SKM-1 treated with dmso at 0.1 percent for 144 hours (cell line): ENCODE measurements around the gene SNRNP35.
"Not testable (repeated sequence)": the region's sequence is repeated elsewhere in the genome, so short reads cannot be mapped to it uniquely, and the experiment has no call there.

Experiments
- DNase-seq: peaks from one replicate; lab custom pipeline; 2025; ENCODE audit not compliant: unreplicated experiment; lab: John Stamatoyannopoulos, UW

Gene SNRNP35, protein sequence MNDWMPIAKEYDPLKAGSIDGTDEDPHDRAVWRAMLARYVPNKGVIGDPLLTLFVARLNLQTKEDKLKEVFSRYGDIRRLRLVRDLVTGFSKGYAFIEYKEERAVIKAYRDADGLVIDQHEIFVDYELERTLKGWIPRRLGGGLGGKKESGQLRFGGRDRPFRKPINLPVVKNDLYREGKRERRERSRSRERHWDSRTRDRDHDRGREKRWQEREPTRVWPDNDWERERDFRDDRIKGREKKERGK

DNA sequence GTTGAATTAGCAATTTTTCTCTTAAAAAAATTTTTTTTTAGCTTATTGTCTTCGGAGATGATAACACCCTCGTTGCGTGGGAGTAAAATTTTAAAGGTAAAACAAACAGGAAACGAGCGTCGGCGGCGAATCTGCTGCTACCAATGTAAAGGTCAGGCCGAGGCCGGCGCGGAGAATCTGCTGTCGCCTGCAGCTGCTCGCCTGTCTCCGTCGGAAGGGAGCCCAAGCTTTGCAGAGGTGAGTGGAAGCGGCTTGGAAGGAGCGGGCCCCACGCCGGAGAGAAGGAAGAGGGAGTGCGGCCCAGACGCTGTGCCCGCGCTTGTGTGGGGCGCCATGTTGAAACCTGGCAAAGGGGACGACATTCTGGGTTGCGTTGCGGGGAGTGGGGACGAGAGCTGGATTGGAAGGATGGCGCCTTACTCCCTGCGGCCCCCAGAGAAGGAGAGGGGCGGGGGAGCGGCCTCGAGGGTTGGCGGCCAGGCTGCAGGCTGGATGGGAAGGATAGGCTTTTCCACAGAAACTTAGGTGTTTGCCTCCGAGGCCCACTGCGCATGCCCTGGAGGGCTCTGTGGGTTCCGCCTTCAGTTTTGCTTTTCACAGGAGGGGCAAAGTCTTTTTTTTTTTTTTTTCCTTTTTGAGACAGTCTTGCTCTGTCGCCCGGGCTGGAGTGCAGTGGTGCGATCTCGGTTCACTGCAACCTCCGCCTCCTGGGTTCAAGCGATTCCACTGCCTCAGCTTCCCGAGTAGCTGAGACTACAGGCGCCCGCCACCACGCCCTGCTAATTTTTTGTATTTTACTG is at the start of gene SNRNP35:
Gene SNRNP35, plus strand, starts transcription at position 160 of the 800 bp plus-strand sequence. CDS start 7,402 bp downstream, outside the sequence.
- peak; percentile 31 for DNase-seq

DNA sequence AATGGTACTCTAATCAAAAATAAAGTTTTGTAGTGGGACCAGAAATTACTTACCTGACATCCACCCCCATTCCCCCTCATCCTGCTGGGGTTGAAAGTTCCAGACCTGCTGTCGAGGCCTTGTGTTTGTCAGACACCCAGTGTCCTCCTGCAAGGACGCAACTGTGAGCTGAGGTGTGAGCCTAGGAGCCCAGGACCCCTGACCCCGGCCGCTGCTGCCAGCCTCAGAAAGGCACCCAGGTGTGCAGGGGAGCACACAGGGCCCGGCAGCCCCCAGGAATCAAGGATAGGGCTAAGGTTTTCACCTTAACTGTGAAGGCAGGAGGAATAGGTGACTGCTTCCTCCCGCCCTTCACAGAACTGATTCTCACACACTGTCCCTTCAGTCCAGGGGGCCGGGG is 49.3 kb upstream of the SNRNP35 start:
- not testable (repeated sequence) for DNase-seq

DNA sequence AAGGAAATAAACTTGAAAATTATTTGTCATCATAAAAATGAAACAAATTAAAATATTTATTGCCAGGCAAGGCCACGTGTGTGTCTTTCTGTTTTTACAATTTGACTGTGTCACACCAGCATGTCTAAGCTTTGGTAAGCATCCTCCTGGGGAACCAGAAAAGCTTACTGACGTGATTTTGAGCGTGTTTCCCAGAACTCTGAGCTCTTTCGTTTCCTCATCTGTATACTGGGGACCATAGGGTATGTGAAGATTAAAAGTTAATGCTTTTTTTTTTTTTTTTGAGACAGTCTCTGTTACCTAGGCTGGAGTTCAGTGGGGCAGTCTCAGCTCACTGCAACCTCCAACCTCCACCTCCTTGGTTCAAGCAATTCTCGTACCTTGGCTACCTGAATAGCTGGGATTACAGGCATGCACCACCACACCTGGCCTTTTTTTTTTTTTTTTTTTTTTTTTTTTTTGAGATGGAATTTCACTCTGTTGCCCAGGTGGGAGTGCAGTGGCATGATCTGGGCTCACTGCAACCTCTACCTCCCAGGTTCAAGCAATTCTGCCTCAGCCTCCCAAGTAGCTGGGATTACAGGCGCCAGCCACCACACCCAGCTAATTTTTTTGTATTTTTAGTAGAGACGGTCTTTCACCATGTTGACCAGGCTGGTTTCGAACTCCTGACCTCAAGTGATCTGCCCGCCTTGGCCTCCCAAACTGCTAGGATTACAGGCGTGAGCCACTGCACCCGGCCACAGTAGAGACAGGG is 48.5 kb upstream of the SNRNP35 start:
- not testable (repeated sequence) for DNase-seq

DNA sequence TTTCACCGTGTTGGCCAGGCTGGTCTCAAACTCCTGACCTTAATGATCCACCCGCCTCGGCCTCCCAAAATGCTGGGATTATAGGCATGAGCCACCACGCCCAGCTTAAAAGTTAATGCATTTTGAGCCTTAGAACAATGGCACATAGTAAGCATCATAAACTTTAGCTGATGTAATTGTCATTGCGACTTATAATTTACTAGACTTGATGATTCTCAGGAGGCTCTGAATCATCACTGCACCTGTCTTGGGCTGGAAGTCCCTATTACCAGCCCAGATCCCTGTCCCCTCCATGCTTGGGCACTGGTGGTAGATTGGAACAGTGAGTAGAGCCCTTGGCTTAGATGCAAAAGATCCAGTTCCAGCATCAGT is 47.9 kb upstream of the SNRNP35 start:
- no peak for DNase-seq

DNA sequence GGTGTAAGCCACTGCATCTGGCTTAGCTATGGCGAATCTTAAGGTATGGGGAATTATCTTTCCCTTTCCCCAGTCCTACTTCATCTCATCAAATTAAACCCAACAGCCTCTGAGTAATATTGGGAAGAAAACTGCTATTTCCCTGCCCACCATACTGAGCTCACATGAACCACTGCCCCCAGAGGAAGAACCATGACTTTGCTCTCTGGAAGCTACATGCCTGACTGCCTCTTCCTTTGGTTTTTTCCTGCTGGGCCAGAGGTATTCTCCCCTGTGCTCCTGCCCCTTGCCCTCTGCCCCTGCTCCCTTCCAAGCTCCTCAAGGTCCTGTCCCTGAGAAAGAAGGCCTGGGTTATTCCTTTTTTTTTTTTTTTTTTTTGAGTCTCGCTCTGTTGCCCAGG is 36.6 kb upstream of the SNRNP35 start:
- DNase-seq, result no peak

DNA sequence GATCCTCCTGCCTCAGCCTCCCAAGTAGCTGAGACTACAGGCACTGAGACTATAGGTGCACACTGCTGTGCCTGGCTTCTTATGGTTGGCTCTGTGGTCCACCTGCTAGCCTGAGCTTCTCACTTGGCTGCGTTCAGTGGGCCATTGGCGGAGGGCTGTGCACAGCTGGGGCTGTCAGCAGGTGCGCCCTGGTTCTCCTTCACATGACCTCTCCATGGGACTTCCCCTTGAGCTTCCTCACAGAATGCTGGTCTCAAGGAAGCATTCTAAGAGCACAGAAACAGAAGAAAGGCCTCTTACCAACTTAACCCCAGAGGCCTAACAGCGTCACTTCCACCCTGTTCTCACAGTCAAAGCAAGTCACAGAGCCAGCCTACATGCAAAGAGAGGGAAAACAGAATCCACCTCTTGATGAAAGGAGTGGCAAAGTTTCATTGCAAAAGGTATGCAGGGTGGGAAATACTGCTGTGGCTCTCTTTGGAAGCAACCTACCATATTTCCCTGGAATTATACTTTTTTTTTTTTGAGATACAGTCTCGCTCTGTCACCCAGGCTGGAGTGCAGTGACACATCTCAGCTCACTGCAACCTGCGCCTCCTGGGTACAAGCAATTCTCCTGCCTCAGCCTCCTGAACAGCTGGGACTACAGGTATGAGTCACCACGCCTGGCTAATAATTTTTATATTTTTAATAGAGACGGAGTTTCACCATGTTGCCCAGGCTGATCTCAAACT is 30.7 kb upstream of the SNRNP35 start:
- DNase-seq, result no peak

DNA sequence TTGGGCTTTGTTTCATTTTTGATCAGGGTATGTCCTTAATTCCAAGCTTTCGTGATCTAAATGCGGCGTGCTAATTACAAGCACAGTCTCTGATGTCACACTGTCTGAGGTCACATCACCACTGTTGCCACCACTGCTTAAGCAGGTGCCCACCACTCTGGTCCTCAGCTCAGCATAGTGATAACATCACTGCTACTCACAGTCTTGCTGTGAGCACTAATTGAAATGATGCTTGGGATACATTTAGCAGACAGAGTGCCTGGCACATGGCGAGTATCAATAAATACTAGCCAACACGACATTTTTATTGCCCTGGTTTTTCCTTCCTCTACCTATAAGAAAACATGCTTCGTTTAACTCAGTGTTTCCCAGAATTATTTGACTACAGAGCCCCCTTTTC is 29.3 kb upstream of the SNRNP35 start:
- DNase-seq, result no peak

DNA sequence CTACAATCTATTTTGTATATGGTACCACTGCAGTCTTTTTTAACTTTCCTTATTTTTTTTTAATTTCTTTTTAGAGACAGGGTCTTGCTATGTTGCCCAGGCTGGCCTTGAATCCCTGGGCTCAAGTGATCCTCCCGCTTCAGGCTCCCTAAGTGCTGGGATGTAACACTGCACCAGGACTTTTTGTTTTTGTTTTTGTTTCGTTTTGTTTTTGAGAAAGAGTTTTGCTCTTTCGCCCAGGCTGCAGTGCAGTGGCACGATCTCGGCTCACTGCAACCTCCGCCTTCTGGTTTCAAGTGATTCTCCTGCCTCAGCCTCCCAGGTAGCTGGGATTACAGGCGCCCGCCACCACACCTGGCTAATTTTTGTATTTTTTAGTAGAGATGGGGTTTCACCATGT is 28.8 kb upstream of the SNRNP35 start:
- DNase-seq, result not testable (repeated sequence)

DNA sequence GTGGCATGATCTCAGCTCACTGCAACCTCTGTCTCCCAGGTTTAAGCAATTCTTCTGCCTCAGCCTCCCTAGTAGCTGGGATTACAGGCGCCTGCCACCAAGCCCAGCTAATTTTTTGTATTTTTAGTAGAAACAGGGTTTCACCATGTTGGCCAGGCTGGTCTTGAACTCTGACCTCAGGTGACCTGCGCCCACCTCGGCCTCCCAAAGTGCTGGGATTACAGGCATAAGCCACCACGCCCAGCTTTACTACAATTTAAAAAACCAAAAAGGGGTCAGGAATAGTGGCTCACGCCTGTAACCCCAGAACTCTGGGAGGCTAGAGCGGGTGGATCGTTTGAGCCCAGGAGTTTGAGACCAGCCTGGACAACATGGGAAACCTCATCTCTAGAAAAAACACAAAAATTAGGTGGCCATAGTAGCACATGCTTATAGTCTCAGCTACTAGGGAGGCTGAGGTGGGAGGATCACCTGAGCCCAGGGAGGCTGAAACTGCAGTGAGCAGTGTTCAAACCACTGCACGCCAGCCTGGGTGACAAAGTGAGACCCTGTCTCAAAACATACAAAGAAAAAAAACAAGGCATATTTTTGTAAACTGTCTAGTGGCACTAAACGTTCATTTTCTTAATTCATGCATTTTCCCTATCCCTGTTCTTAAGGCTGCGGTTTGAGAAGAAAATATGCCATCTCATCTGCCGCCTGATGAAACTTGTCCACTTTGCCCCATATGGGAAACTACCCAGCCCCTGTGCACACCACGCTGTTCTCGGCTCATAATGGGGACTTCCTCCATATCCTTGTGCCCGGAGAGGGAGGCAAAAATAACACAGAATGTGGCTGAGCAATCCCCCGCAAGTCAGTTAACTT is 25.8 kb upstream of the SNRNP35 start:
- peak; percentile 32 for DNase-seq

DNA sequence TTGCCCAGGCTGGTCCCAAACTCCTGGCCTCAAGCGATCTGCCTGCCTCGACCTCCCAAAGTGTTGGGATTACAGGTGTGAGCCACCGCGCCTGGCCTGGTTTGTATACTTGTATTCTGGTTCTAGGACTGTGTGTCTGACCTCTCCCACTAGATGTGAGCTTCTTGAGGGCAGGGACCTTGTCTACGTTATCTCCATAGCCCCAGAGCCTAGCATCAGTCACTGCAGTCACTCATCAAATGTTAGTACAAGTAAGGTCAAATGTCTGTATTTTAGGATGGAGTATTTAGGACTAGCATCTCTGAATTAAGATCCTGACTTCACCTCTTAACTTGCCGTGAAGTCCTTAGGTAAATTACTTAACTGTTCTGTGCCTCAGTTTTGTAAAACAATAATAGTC is 24.3 kb upstream of the SNRNP35 start:
- DNase-seq, result no peak

DNA sequence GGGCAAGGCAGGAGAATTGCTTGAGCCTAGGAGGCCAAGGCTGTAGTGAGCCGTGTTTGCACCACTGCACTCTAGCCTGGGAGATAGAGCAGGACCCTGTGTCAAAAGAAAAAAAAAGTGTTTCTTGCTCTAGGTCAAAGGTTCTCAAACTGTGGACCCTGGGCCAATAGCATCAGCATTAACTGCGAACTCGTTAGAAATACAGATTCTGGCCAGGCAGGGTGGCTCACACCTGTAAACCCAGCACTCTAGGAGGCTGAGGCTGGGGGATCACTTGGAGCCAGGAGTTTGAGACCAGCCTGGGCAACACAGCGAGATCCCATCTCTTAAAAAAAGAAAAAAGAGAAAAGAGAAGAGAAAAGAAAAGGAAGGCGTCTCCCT is 22.3 kb upstream of the SNRNP35 start:
- no peak for DNase-seq

DNA sequence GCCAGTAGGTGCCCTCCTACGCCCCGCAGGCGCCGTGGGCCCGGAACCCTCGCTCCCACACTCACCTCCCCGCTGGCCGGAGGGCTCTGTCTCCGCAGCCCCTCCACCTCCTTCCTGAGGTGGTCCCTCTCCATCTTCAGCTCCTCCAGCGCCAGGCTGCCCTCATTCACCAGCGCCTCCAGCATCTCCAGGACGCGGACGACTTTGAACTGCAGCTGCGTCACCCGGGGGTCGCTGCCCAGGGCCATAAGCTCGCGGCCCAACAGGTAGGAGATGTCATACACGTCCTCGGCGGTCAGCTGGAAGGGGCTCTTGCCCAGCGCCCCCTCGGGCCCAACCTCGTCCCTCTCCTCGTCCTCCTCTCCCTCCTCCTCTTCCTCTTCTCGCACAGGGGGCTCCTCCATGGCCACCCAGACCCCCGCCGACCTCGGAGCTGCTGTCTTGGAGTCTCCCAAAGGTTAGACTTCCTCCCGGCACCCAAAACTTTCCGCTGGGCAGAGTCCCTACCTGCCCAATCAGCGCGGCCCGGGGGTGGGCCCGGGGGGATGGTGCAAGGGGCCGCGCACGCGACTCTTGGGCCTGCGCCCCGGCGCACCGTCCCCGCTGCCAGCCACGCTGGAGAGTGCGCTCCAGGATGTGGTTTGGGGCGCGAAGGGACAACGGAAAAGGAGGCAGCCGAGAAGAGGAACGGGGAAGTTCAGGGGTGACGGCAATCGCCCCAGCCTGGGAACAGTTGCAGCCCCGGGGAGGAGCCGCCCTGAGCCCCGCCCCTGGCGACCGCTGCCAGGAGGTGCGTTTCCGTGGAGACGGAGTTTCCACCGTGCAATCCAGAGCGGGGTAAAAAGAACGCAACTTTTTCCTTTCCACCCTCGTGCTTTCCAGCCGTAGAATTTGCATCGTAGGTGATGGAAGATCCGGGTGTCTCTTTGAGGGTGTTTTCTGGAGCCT is 21.6 kb upstream of the SNRNP35 start, which contains the start of gene RILPL2:
Gene RILPL2, minus strand, starts transcription at position 668 of the 948 bp plus-strand sequence. Its CDS starts 264 bp downstream, at position 404.
- DNase-seq, result peak; percentile 80

DNA sequence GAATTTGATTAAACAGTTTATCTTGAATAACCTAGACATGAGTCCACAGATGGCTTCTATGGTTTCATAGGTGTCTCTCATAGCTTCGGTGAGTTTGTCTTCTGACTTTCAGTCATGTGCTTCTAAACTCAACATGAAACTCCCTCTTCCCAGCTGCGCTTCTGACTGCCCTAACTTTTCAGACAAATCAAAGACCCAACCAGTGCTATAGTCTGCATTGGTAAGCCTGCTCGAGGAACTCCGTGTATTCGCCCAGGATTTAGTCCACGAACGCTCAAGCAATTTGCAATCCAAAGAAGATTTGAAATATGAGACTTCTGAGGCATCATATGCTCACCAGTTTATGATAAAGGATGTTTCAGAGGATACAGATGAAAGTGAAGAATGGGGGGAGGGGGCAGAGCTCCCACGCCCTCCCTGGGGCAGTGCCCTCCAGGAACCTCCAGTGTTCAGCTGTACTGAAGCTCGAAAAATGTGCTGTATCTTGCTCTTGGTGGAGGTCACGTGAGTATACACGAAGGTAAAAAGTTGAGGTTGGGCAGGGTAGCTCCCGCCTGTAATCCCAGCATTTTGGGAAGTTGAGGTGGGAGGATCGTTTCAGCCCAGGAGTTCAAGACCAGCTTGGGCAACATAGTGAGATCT is 16.3 kb upstream of the SNRNP35 start:
- no peak for DNase-seq

DNA sequence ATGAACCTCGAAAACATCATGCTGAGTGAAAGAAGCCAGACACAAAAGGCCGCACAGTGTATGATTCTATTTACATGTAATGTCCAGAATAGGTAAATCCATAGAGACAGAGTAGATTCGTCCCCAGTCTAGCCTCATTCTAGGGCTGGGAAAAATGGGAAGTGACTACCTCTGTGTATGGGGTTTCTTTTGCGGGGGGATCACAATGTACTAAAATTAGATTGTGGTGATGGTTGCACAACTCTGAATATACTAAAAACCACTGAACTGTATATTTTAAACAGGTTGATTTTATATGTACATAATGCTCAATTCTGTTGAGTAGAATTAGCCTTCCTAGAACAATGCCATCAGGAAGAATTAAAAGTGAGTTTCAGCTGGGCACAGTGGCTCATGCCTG is 15.2 kb upstream of the SNRNP35 start:
- DNase-seq, result peak; percentile 24

DNA sequence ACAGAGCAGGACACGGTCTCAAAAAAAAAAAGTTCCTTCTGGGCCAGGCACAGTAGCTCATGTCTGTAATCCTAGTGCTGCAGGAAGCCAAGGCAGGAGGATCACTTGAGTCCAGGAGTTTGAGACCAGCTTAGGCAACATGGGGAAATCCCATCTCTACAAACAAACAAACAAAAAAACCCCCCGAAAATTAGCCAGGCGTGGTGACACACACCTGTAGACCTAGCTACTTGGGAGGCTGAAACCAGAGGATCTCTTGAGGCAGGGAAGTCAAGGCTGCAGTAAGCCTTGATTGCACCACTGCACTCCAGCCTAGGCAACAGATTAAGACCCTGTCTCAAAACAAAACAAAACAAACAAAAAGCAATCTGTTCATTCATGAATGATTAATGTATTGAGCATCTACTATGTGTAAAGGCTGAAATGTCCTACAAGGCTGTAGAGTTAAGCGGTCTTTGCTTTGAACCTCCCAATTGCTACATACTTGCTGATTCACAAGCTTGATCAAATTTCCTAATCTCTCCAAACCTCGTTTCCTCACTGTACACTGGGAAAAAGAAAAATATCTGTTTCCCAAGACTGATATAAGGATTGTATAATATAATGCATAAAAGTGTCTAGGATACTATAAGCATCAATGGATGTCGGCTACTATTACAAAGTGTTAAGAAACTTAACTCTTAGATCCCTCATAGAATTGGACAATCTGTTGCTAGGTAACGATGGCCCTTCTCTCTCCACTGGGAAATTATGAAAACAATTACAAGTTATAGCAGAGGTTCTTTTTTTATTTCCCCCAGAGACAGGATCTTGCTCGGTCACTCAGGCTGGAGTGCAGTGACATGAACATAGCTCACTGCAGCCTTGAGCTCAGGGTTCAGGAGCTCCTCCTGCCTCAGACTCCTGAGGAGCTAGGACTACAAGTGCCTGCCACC is 13.6 kb upstream of the SNRNP35 start:
- no peak for DNase-seq

DNA sequence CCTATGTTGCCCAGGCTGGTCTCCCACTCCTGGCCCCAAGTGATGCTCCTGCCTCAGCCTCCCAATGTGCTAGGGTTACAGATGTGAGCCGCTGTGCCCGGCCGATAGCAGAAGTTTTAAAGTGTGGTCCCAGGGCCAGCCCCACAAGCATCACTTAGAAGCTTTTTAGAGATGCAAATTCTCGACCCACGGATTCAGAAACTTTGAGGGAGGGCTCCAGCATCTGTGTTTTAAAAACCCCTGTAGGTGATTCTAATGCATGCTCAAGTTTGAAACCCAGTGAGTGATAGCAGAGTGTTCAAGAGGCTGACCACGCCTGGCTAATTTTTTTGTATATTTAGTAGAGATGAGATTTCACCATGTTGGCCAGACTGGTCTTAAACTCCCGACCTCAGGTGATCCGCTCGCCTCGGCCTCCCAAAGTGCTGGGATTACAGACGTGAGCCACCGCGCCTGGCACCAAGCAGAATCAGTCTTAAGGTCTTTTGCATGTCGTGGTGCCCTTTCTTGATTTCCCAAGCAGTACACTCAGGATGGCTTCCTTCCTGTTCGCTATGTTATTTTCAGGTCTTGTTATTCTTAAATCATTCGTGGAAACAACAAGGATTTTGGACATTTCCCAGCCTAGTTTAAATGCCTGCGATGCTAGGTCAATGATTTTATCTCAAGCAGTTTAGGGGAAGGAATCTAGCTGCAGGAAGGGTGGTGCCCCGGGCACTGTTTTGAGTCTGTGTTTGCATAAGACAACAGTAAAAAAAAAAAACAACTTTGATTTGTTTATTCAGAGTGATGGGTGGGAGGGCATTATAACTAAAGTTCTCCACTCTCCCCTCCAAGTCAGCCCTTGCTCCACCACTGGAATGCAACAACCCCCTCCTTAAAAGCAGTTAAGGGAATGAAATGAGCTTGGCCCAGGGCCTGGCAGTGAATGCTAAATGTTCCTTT is 12.3 kb upstream of the SNRNP35 start:
- no peak for DNase-seq
